Pancreas (tissue), 10 donors: ENCODE results near the gene OR1N2. TPM values are rescaled to one million over a fixed set of nuclear protein-coding genes. Genes with fewer than 3 reads are reported as not detected.
"Not testable (repeated sequence)": the region's sequence is repeated elsewhere in the genome, so short reads cannot be mapped to it uniquely, and the experiment has no call there.

ENCODE experiments used
- ATAC-seq, 4 donors: fragments of 200-7000 bp; cut with Tn5 transposase; one replicate each; pipeline versions ENCODE4 v1.8.0 to v1.9.1; 2020; ENCODE audit warnings: mild to moderate bottlenecking in 4 of 4, moderate library complexity in 4 of 4
- DNase-seq, 6 donors: peaks; one replicate each; pipeline ENCODE4 v3.0.0-alpha.2; 2020
- FAIRE-seq: peaks from 2 replicates; lab custom pipeline; 2012; peaks lifted over from hg19 to GRCh38; lab: Jason Lieb, UNC
- H3K27ac ChIP-seq, 4 donors: fragments of 200-600 bp; sonication (generic); 1 replicate in 3 of 4; 2 replicates in 1 of 4; pipeline versions ENCODE4 v1.5.0 to v1.8.0; 2020
- H3K27me3 ChIP-seq, 4 donors: fragments of 200-600 bp; one replicate each; pipeline ENCODE4 v1.8.0; 2021
- H3K36me3 ChIP-seq, 3 donors: fragments of 200-600 bp; sonication (generic) in 1 of 3; one replicate each; pipeline versions ENCODE4 v1.5.0 to v1.8.0; 2020 to 2021
- H3K4me1 ChIP-seq, 3 donors: fragments of 200-600 bp; one replicate each; pipeline ENCODE4 v1.8.0; 2021
- H3K4me3 ChIP-seq, 4 donors: fragments of 200-600 bp; sonication (generic) in 2 of 4; one replicate each; pipeline versions ENCODE4 v1.5.0 to v1.8.0; 2020 to 2021
- H3K9me3 ChIP-seq, 4 donors: fragments of 200-600 bp; one replicate each; pipeline ENCODE4 v1.8.0; 2021
- CTCF ChIP-seq, 4 donors: fragments of 200-600 bp; sonication (generic) in 3 of 4; IDR thresholded peaks; one replicate each; pipeline versions ENCODE4 v1.5.0 to v1.8.0; 2021; ENCODE audit warnings: antibody characterized with exemption in 4 of 4
- WGBS, 2 donors: extraction: QIAGEN DNeasy Blood & Tissue Kit; methylation state at CpG; one replicate each; pipeline ENCODE4 v1.1.7; 2013; 5-methylcytosine and 5-hydroxymethylcytosine counted together
- intact Hi-C, 3 donors: fragments of 100-400 bp; cut with DNase I; formaldehyde crosslinking; loops; one replicate each; pipeline versions ENCODE4 v1.11.1 to v1.14.2; 2022
- polyA plus RNA-seq, 2 donors: library from polyadenylated mRNA; stranded (reverse); fragments of 200-250 nt; gene quantifications; one replicate each; pipeline ENCODE4 v1.2.3, GENCODE V29; 2013
- total RNA-seq, 6 donors: library from RNA; stranded (reverse); fragmentation: NEBNext Ultra II Directional in 4 of 6; extraction: Animal tissue kit (Norgen Biotek cat#: 25700) in 4 of 6; gene quantifications; one replicate each; pipeline versions ENCODE4 v1.2.1 to v1.2.4, GENCODE V29; 2021 to 2023
- donor health status: healthy with polysubstance abuse.
- donor health status: DM: no; HTN: no; CAD: no; lungs with moderate emphysema.
- donor health status: DM: no; HTN: no; CAD: no.
- donor health status: control.
- donor health status: control.
- donor health status: Bipolar disorder and iron deficiency.
- donor health status: DM: yes; HTN: yes; CAD: no.
- donor health status: DM: no; HTN: no; CAD: no.
- donor health status: DM: no; HTN: no; CAD: no.
- donor health status: DM: yes; HTN: yes; CAD: no.

Gene OR1N2
- total and polyA plus RNA-seq, 8 donors = not detected

- WGBS, 2 donors = 73 to 87% methylated on average over 4 of the region's 4 CpGs
- no peak for TF ChIP-seq CTCF (IDR thresholded peaks at IDR 0.05)
- Histone ChIP-seq H3K4me3 (no peak overlapping the region), H3K4me1 (no peaks in the 10 kb centered on the region), H3K36me3 (no peaks in the 10 kb centered on the region), H3K9me3 (no peaks in the 10 kb centered on the region), H3K27me3 (no peaks in the 10 kb centered on the region), H3K27ac (no peak overlapping the region)
- intact Hi-C loops = no loop called here
- no peak for FAIRE-seq
- no peak for ATAC-seq
- DNase-seq = no peak
These were observed 15.0 kb downstream of the OR1N2 start for GRCh38 chr9:122567901-122568300.

- no peaks in the 10 kb centered on the region for H3K4me1 ChIP-seq
- H3K27ac ChIP-seq = no peak overlapping the region
- TF ChIP-seq CTCF (IDR thresholded peaks at IDR 0.05) = no peak
- no peaks in the 10 kb centered on the region for H3K9me3 ChIP-seq
- no peak overlapping the region for H3K4me3 ChIP-seq
- no peaks in the 10 kb centered on the region for H3K36me3 ChIP-seq
- ATAC-seq = no peak
- no peak for FAIRE-seq
- WGBS, 2 donors = 38 to 73% methylated on average over 2 of the region's 2 CpGs
- no peak for DNase-seq
- H3K27me3 ChIP-seq = no peaks in the 10 kb centered on the region
- intact Hi-C loops = no loop called here
These were observed 19.5 kb downstream of the OR1N2 start for GRCh38 chr9:122572456-122572855.

- no peak overlapping the region for H3K4me3 ChIP-seq
- no peak for DNase-seq
- WGBS, 2 donors = 68% methylated on average over 5 of the region's 5 CpGs
- ATAC-seq = no peak
- no peak for FAIRE-seq
- H3K4me1 ChIP-seq = no peaks in the 10 kb centered on the region
- H3K9me3 ChIP-seq = no peaks in the 10 kb centered on the region
- no peak for TF ChIP-seq CTCF (IDR thresholded peaks at IDR 0.05)
- no peak overlapping the region for H3K27ac ChIP-seq
- H3K36me3 ChIP-seq = no peaks in the 10 kb centered on the region
- H3K27me3 ChIP-seq = no peaks in the 10 kb centered on the region
- intact Hi-C loops = no loop called here
These were observed 27.0 kb downstream of the OR1N2 start for GRCh38 chr9:122579874-122580273.

GRCh38 chr9:122580360-122580759 lies 27.4 kb downstream of the OR1N2 start:
- no peak for TF ChIP-seq CTCF (IDR thresholded peaks at IDR 0.05)
- Histone ChIP-seq H3K27ac (no peak overlapping the region), H3K27me3 (no peaks in the 10 kb centered on the region), H3K4me3 (no peak overlapping the region), H3K4me1 (no peaks in the 10 kb centered on the region), H3K9me3 (no peaks in the 10 kb centered on the region), H3K36me3 (no peaks in the 10 kb centered on the region)
- FAIRE-seq (no peak), DNase-seq (no peak), ATAC-seq (no peak)
- 79 to 80% methylated on average over 3 of the region's 3 CpGs for WGBS, 2 donors
- intact Hi-C loops = no loop called here

GRCh38 chr9:122583284-122583683 lies 30.4 kb downstream of the OR1N2 start, which contains the start of gene OR1L8:
OR1L8 (minus strand) TSS chr9:122583384; CDS start chr9:122568477, 14,907 bp downstream.
- H3K4me3 ChIP-seq, H3K9me3 ChIP-seq, H3K4me1 ChIP-seq, ATAC-seq, H3K27ac ChIP-seq, FAIRE-seq, H3K36me3 ChIP-seq, DNase-seq, H3K27me3 ChIP-seq, intact Hi-C loops: not testable (repeated sequence)
- WGBS, 2 donors = 76 to 89% methylated on average over 8 of the region's 8 CpGs

Other genes starting within 250 kb of the OR1N2 start
- 1 to 10 TPM in 3 of 6 donors, under 1 TPM in 3; 0.32 to 9.9 (median 1.6) TPM for gene PTGS1, start 182.1 kb upstream of the OR1N2 start, total RNA-seq
- gene PTGS1, start 182.1 kb upstream of the OR1N2 start, polyA plus RNA-seq = 1 to 10 TPM in 1 of 2 donors, under 1 TPM in 1; 0.76 to 1.1 TPM
- gene OR1J1, start 75.2 kb upstream of the OR1N2 start, total RNA-seq = not detected
- gene OR1J1, start 75.2 kb upstream of the OR1N2 start, polyA plus RNA-seq = not detected
- gene OR1J2, start 42.3 kb upstream of the OR1N2 start, total RNA-seq = not detected
- under 1 TPM in 1 of 2 donors, not detected in 1; 0.12 TPM for gene OR1J2, start 42.3 kb upstream of the OR1N2 start, polyA plus RNA-seq
- not detected for gene OR1J4, start 34.0 kb upstream of the OR1N2 start, total RNA-seq
- gene OR1J4, start 34.0 kb upstream of the OR1N2 start, polyA plus RNA-seq = not detected
- gene OR1N1, start 25.8 kb upstream of the OR1N2 start, total RNA-seq = not detected
- gene OR1N1, start 25.8 kb upstream of the OR1N2 start, polyA plus RNA-seq = not detected
- gene OR1L8, start 30.3 kb downstream of the OR1N2 start, total RNA-seq = under 1 TPM in 1 of 6 donors, not detected in 5; 0.09 TPM
- gene OR1L8, start 30.3 kb downstream of the OR1N2 start, polyA plus RNA-seq = under 1 TPM in 1 of 2 donors, not detected in 1; 0.05 TPM
- gene OR1Q1, start 61.6 kb downstream of the OR1N2 start, total RNA-seq = not detected
- gene OR1Q1, start 61.6 kb downstream of the OR1N2 start, polyA plus RNA-seq = not detected
- gene OR1B1, start 104.5 kb downstream of the OR1N2 start, total RNA-seq = under 1 TPM in 1 of 6 donors, not detected in 5; 0.19 TPM
- gene OR1B1, start 104.5 kb downstream of the OR1N2 start, polyA plus RNA-seq = not detected
- gene OR1L1, start 108.6 kb downstream of the OR1N2 start, total RNA-seq = not detected
- gene OR1L1, start 108.6 kb downstream of the OR1N2 start, polyA plus RNA-seq = not detected
- gene OR1L3, start 122.0 kb downstream of the OR1N2 start, total RNA-seq = not detected
- not detected for gene OR1L3, start 122.0 kb downstream of the OR1N2 start, polyA plus RNA-seq
- not detected for gene OR1L4, start 170.9 kb downstream of the OR1N2 start, total RNA-seq
- gene OR1L4, start 170.9 kb downstream of the OR1N2 start, polyA plus RNA-seq = not detected
- gene OR1L6, start 189.2 kb downstream of the OR1N2 start, total RNA-seq = not detected
- not detected for gene OR1L6, start 189.2 kb downstream of the OR1N2 start, polyA plus RNA-seq
- not detected for gene OR5C1, start 235.8 kb downstream of the OR1N2 start, total RNA-seq
- not detected for gene OR5C1, start 235.8 kb downstream of the OR1N2 start, polyA plus RNA-seq
- not detected for gene OR1K1, start 247.0 kb downstream of the OR1N2 start, total RNA-seq
- gene OR1K1, start 247.0 kb downstream of the OR1N2 start, polyA plus RNA-seq = not detected